ENCODE results near the gene PRSS56.

Gene PRSS56

DNA sequence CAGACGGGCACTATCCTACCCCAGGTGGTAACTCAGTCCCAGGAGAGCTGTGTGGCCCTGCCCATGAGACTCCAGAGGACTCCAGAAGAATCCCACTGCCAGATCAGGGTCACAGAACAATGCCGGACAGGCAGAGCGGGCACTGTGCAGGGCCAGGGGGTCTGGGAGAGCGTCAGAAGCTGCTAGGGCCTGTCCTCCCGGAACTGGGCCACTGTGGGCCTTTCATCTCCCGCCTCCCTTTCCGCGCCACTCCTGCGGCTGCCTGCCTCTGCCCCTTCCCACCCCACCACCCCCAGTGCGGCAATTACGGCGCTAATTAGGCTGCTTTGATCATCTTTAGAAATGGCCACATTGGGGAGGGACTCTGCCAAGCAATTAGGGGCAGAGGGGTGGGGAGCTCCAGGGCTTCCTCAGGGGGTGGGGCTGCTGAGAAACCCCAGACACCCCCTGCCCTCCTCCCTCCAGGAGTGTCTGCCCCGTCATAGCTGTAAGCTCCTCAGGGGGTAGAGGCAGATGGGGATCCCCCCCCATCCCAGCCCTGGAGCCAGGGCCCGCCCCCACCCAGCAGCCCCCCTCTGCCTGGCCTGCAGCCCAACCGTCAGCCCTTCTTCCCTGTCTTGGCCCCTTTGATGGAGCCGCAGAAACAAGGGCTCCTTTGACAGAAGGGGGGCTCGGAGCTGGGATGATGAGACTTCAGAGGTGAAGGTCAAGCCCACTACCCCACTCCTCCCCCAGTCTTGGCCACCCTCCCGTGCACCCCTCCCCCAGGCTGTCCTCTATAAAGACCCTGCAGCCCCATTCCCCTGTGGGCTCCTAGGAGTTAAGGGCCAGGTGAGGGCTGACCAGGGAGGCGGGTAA is at the start of gene PRSS56:
PRSS56 (plus strand) TSS at position 808 of the 858 bp plus-strand sequence. CDS start 211 bp downstream, outside the sequence.
- no peak for DNase-seq

DNA sequence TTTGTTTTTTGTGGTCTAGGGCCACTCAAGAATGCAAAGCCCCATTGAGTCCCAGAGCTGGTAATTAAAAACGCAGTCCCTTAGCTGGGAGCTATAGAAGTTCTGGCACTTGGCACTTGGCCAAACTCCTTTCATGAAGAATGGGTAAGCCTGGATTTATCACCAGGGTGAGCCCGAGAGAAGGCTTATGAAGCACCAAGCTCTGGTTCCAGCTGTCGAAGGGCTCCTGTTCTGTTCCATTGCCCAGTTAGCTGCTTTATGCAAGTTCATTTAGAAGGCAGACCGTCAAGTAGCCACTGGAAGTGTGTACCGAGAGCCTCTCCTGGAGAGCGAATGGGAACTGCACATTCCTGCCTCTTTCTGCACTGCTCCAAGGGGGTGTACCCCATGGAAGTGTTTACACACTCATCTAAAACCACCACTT is 46.7 kb upstream of the PRSS56 start:
- DNase-seq: peak; percentile 95

DNA sequence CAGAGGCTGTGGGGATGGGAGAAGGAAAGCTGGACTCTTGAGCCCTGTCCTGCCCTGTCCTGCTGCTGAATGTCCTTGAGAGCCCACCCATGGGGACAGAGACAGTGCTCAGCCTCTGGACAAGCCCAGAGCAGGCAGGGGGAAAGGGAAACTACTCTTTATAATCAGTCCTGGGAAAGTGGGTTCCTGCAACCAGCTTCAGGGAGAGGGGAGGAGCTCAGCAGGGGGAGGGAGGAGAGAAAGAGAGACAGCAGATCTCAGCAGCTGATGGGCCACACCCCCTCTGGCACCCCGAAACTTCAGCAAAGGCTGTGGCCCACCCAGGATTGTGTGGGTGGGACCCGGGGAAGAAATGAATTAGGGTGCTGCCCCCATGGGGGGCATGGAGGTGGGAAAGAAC is 44.1 kb upstream of the PRSS56 start:
- DNase-seq: no peak

DNA sequence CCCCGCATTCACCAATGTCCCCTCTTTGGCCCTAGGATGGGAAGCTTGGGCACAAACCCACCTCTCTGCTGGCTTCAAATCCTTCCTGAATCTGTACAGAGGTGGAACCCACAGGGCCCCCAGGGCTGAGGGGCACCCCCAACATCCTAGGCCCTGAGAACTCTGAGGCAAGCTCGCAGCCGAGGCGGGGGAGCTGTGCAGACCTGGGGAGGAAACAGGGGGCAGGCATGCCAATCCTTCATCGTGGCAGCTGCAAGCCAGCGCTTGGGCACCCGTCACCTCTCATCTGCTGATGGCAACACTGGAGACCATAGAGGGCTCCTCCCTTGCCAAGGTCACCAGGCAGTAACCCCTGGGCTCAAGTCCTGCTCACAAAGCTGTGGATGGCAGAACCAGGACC is 43.4 kb upstream of the PRSS56 start:
- DNase-seq: no peak

DNA sequence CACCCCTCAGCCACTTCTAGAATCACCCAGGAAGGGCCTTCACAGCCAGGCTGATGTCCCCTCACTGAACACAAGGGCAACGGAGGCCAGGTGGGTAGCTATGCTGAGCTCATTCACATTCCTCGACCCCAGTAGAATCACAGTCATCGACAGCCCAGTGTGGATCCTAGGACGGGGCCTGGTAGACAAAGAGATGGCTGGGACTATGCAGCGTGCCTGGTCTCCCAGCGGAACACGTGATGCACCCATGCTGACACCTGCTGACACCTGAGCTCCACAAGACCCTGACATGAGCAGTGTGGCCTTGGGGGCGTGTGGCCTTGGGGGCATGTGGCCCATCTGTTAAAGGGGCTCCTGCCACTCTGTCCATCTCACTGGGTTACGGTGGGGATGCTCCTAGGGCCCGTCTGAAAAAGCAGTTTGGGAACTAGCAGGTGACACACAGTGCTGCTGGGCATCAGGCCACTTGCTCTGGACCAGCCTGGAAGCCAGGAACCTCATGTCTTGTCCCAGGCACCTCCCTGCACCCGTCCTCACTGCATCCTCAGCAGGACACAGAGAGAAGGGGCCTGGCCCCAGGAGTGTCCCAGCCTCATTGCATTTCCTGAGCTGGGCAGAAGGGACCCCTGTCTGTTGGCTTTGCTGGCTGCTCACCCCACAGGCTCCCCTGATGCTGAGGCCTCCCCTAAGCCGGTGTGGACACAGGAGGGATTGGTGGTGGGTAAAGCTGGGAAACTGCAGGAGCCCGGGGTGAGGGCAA is 42.3 kb upstream of the PRSS56 start:
- no peak for DNase-seq

DNA sequence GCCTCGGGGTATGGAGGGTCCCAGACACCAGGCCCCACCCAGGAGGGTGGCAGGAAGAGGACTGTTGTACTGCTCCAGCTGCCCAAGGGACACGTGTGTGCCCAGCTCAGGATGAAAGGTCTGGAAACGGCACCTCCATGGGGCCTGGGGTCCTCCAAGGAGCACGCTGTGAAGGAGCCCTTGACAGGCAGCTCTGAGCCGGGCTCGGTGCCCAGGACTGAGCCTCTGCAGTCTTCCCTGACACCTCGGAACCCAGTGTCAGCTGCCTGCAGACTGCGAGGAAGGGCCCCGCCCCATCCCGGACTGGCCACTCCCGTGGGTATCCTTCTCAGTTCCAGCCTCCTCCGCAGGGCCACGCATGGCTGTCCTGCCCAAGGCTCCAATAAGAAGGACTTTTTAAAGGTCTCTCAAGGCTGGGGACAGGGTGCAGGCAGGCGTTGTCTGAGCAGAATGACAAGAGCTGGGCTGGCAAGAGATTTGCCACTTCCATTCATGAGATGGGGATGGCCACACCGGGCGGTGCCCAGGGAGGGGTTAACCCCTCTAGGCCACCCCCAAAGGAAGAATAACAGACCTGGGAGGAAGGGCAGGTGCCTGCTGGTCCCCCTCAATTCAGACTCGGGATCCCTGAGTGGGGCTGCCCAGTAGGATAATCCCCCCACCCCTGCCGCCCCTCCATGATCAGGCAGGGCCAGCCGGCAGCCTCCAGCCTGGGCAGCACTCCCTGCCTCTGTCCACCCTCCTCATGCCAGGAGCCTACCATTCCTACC is 41.4 kb upstream of the PRSS56 start:
- no peak for DNase-seq

DNA sequence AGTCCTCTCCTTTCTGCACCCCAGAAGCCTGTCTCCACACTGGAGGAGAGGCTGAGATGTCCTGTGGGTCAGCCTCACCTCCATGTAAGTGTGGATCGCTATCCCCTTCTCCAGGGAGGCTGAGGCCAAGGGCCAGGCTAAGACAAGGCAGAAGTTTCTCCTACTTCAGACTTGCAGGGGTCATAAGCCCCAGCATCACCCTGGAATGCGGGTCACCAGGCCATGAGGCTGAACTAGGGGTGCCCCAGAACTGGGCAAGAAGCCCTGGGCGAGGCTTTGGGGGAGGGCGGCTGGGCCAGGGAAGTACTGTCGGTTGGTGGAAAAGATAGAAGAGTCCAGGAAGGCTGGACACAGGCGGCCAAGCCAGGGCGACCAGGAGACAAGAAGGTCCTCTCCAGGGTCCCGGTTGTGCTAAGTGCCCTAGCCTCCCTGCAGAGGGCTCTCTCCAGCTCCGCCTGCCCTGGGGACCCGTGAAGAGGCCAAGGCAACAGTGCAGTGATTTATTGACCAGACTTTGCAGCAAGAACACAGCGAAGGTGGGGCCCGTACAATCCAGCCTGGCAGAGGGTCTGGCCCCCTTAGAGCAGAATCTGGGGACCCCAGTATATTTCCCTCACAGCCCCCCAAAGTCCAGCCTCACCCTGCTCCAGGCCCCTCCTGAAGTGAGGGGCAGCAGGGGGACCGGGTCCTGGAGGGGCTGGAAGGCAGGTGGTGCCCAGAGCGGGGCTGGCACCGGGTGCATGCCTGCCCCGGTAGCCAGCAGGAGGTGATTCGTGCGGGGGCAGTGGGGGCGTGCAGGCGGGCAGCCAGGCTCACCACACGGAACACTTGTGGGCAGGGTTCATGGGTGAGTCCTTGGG is 40.6 kb upstream of the PRSS56 start:
- DNase-seq: no peak

DNA sequence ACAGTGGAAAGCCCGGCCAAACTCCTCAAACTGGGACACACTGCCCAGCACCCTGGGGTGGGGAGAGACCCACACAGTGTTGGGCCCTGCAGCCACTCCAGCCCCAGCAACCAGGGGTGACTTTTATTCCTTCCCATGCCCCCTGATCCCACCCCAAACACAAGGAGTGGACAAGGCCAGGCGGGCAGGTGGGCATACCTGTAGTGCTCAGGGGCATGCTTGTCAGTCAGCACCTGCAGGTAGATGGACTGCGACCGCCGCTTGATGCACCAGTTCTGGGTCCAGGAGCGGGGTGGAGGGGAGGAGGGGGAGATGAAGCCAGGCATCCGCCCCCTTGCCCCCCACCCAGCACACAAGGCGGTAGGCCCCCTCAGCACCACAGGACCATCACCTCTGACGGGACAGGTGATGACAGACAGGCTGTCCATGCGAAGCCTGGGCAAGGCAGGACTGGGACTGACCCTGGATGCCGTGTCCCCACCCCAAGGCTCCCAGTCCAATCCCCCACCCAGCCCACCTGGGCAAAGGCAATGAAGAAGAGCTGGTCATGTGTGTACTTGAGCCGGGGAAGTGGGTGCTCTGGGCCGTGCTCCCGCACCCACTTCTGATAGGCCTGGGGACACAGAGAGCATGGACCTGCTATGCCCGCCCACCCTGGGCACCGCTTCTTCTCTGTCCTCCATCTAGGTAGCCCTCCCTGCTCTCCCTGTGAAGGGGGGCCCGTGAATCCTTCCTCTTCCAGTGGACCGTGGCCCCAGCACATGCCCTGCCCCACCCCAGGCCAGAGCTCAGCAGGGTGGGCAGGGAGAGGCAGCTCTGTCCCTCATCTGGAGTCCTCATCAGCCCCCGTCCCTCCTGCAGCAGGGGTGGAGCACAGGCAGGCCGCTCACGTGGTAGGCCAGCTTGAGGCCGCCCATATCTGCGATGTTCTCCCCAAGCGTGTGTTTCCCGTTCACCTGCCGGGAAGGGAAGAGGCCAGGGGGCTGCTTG is 39.7 kb upstream of the PRSS56 start:
- no peak for DNase-seq

DNA sequence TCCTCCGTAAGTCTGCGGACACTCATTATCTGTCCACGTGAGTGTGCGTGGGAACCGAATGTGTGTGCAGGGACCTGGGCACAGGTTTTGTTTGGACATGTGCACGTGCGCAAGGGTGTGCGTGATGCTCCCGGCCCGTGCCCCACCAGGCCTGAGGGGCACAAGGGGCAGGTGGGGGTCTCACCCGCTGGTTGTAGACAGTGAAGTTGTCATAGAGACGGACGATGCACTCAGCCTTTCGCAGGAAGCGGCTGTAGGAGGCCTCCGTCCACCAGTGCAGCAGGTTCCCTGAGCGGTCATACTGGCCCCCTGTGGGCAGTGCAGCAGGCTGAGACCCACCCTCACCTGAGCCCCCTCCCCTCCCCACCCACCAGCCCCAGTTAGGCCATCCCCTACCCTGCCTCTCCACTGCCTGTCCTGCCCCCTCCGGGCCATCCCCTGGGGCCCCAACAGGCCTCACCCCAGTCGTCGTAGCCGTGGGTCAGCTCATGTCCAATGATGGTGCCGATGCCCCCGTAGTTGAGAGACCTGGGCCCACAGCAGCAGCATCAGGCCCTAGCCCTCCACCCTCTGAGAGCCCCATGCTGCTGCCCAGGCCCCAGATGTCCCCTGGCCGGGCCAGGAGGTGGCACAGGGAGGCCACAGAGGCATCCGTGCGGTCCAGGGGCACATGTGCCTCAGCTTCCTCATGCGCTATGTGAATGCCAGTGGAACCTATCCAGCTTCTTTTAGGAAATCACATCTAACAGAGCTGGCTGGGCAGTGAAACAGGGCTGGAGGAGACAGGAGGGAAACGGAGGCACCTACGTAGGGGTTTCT is 38.7 kb upstream of the PRSS56 start:
- DNase-seq: no peak

DNA sequence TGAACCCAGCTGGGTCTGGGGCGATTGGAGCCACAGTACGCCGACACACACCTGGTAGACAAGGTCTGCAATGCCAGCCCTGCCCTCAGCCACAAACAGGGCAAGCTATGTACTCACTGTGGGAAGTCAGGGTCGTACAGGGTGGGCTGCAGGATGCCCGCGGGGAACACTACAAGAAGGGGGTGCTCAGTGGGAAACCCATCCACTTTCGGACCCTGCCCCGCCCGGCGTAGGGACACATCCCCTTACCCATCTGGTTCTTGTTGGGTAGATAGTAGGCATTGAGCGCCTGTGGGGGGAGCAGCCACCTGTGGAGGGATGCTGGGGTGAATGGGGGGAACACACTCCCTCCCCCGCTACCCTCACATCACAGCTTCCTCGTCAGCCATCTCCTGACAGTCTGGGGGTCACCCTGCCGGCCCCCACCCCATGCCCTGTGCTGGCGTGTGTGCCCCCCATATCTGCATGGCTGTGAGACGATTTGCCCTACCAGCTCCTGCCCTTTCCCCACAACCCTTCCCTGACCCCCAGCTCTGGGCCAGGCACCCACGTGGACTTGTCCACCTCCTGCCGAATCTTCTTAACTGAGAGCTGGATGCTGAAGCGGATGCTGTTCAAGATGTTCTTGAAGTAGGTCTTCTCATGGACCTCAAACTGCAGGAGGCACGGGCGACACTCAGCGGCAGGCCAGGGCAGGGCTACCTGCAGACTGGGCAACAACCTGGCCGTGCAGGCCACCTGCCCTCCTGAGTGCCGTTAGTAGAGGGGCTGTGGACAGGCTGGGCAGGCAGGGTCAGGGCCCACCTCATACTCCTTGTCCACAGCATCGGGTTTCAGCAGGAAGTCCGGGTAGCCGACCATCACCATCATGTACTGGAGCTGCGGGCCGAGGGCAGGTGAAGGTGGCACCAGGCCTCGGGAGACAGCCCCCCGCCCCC is 37.6 kb upstream of the PRSS56 start:
- no peak for DNase-seq

DNA sequence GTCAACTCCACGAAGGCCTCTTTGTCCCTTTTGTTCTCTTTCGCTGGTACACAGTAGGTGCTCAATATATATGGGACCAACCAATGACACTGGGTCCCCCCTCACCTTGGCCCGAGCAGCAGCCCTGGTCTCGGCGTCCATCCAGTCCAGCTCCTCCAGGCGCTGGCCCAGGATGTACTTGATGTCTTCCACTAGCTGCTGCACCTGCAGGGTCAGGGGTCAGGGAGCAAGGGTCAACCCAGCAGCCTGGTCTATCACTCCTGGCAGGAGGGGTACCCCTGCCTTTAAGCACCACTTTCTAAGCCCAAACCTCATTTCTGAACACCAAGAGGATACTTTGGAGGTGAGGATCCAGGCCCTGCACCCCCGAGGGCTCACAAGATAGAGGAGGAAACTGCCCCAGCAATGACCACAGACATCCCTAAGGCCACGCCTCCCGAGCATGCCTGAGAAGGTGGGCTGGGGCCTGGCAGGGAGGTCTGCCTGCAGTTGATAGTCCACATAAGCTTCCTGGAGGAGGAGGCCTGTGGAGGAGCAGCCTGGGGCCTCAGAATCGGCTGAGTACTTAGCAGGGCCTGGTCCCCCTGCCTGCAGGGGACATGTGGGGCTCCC is 36.8 kb upstream of the PRSS56 start:
- no peak for DNase-seq

DNA sequence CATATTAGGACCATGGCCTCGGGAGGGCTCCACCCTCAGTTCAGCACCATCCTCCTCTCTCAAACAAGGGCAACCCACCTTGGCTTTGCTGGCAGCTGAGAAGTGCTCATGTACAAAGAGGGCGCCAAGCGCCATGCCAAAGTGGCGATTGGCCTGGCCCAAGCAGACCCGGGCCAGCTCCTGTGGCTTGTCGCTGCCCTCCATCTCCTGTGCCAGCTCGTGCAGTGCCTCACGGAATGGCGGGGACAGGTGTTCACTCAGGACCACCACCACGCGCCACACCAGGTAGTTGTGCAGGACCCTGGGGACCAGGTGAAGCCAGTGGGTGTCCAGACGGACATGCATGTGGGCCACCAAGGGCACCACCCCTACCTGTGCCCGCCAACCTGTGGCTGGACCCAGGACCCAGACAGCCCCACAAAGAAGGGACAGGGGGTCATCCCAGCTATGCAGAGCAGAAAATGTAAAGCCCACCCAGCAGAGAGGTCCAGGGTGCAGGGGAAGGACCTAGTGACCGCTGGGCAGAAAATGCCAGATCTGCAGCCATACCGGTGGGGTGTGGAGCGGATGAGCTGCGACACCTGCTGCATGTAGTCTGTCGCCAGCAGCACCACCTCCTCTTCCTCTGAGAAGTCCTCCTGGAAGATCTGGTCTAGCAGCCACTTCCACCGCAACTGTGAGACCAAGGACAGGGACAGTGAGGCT is 36.1 kb upstream of the PRSS56 start:
- DNase-seq: no peak

DNA sequence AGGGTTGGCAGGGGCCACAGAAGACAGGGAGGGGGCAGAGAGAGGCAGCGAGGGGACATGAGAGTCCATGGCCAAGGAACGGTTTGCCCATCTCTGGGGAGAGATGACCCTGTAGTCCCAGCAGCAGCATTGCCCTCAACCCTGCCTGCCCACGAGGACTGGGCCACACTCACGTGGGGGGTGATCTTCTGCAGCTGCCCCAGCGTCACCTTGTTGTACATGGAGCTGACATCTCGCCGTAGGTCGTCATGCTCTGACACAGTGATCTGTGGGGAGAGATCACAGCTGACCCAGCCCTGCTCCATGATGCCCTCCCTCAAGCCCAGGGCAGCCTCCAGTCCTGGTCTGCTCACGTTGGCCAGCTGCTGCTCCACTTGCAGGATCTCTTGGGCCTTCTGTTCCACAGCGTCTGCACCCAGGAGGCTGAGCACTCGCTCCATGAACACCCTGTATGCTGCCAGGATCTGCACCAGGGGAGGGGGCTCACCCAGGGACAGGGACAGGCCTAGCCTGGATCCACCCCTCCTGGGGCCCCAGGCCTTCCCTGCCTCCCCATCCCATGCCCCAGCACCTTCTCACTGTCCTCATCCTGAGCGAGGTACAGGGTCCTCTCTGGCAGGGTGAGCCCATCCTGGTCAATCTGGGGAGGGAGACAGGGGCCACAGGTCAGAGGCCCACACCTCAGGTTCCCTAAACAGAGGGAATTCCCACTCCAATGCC is 35.4 kb upstream of the PRSS56 start:
- DNase-seq: no peak

DNA sequence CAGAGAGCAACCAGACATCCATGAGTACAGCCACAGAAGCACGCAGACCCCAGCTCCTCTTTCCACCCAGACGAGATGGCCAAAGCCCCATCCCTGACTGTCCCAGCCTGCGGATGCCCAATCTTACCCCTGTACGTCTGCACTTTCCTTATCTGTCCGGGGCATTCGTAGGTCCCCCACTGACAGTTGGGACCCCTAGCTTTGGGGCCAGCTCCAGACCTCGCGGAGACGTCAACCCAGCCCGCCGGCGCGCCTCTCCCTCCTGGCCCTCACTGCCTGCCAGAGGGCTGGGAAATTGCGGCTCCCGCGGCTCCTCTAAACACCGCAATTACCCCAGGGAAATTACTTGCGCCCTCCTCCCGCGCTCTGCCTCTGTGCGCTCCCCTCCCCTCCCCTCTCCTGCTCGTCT is 34.8 kb upstream of the PRSS56 start:
- no peak for DNase-seq

DNA sequence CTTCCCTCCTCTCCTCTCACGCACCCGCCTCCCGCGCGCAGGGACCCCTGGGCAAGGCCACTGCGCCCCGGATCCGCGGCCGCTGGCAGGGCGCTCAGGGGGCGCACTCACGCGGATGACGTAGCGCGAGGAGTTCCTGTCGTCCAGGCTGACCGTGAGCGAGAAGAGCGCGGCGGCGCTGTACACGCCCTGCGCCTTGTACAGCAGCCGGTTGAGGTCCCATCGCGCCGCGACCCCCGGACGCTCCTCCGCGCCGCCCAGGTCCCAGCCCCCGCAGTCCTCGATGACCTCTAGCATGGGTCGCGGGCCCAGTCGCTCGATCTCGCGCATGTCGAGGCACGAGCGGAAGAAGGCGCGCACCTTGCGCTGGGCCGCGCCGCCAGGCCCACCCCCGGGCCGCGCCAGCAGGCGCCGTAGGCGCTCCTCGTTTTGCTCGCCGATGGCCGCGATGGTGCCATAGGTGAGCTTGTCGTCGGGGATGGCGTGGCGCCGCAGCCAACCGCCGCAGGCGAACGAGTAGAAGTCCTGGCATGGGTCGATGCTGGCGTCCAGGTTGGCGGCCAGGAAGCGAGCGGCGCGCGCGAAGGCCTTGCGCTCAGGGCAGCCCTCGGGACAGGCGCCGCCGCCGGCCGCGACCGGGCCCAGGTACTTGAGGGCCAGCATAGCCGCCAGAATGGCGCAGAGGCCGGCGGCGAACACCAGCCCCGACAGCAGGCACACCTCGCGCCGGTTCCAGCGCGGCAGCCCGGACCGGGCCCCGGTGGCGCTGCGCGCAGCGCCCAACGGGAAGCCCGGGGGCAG is 34.2 kb upstream of the PRSS56 start:
- DNase-seq: no peak
